GM19099 (cell line): ENCODE results near the gene ZCCHC13.

Experiments
- POLR2A ChIP-seq: IDR thresholded peaks from 3 replicates; pipeline ENCODE4 v1.6.1; 2011; ENCODE audit warnings: low read depth; ENCODE audit not compliant: insufficient read length; ENCODE audit errors: extremely low read depth

The ZCCHC13 gene

GRCh38 chrX:74297766-74298165 is 6.2 kb upstream of the ZCCHC13 start:
- TF ChIP-seq POLR2A: no peak

GRCh38 chrX:74300869-74301268 is 3.1 kb upstream of the ZCCHC13 start:
- TF ChIP-seq POLR2A: no peak

GRCh38 chrX:74318672-74319071 is 14.7 kb downstream of the ZCCHC13 start:
- no peak for TF ChIP-seq POLR2A

- no peak for TF ChIP-seq POLR2A
Measured at GRCh38 chrX:74321191-74321590, 17.2 kb downstream of the ZCCHC13 start.

- TF ChIP-seq POLR2A: no peak
Measured at GRCh38 chrX:74324131-74324530, 20.2 kb downstream of the ZCCHC13 start.

- TF ChIP-seq POLR2A: no peak
Measured at GRCh38 chrX:74325130-74326059, 21.4 kb downstream of the ZCCHC13 start.

- TF ChIP-seq POLR2A: no peak
Measured at GRCh38 chrX:74338852-74339251, 34.9 kb downstream of the ZCCHC13 start.

- no peak for TF ChIP-seq POLR2A
Measured at GRCh38 chrX:74340051-74340450, 36.1 kb downstream of the ZCCHC13 start.

GRCh38 chrX:74343343-74344279 is 39.6 kb downstream of the ZCCHC13 start:
- no peak for TF ChIP-seq POLR2A

- no peak for TF ChIP-seq POLR2A
Measured at GRCh38 chrX:74344280-74344622, 40.3 kb downstream of the ZCCHC13 start.

GRCh38 chrX:74346088-74346487 is 42.1 kb downstream of the ZCCHC13 start:
- TF ChIP-seq POLR2A: no peak

- TF ChIP-seq POLR2A: no peak
Measured at GRCh38 chrX:74349387-74349786, 45.4 kb downstream of the ZCCHC13 start.

- TF ChIP-seq POLR2A: no peak
Measured at GRCh38 chrX:74351760-74352159, 47.8 kb downstream of the ZCCHC13 start.

- TF ChIP-seq POLR2A: no peak
Measured at GRCh38 chrX:74353984-74354383, 50.0 kb downstream of the ZCCHC13 start.
